A549 (cell line): Measurements from ENCODE around the gene GABRR1. TPM values are rescaled to one million over a fixed set of nuclear protein-coding genes. Genes with fewer than 3 reads are reported as not detected.

Experiments
- ATAC-seq, 2 experiments: fragments of 200-7000 bp in 1 of 2; fragments of >200 bp in 1 of 2; cut with Nextera tagmentation in 1 of 2; cut with Tn5 transposase in 1 of 2; 3 replicates each; pipeline versions ENCODE4 v1.8.0 to v1.9.1; 2018 to 2020; ENCODE audit warnings: mild to moderate bottlenecking in 1 of 2, moderate library complexity in 1 of 2
- CTCF ChIA-PET: fragments of 300-600 bp; sonication (Branson Sonifier 250); formaldehyde crosslinking; extraction: SDS; loops from one replicate; lab custom pipeline; 2021; ENCODE audit warnings: antibody characterized with exemption, inconsistent platforms; lab: Yijun Ruan, JAX
- POLR2A ChIA-PET: fragments of 350-600 bp; formaldehyde crosslinking; extraction: SDS; loops from one replicate; lab custom pipeline; 2021; ENCODE audit warnings: antibody characterized with exemption, inconsistent platforms; lab: Yijun Ruan, JAX
- DNase-seq, 2 experiments: peaks; one replicate each; pipeline versions ENCODE4 v3.0.0 to v3.0.0-alpha.2; 2011 to 2016; ENCODE audit warnings: low read depth in 1 of 2, low spot score in 1 of 2
- FAIRE-seq: peaks from 2 replicates; lab custom pipeline; 2011; peaks lifted over from hg19 to GRCh38; lab: Jason Lieb, UNC
- H3K27ac ChIP-seq, 2 experiments: fragments of >200 bp; sonication (Bioruptor Twin); formaldehyde crosslinking; 3 replicates each; pipeline ENCODE4 v1.5.1; 2016 to 2017
- H3K4me1 ChIP-seq: fragments of >200 bp; sonication (Bioruptor Twin); formaldehyde crosslinking; 3 replicates; pipeline ENCODE4 v1.6.1; 2016
- H3K4me2 ChIP-seq: fragments of >200 bp; sonication (Bioruptor Twin); formaldehyde crosslinking; 3 replicates; pipeline ENCODE4 v1.6.1; 2016
- H3K4me3 ChIP-seq: fragments of >200 bp; sonication (Bioruptor Twin); formaldehyde crosslinking; 3 replicates; pipeline ENCODE4 v1.5.1; 2016
- H3K9me3 ChIP-seq: fragments of >200 bp; sonication (Bioruptor Twin); formaldehyde crosslinking; 3 replicates; pipeline ENCODE4 v1.6.1; 2016
- BHLHE40 ChIP-seq: IDR thresholded peaks from 2 replicates; pipeline ENCODE4 v1.6.1; 2012; ENCODE audit warnings: low read depth, low read length, inconsistent platforms
- CEBPB ChIP-seq, 2 experiments: fragments of >200 bp in 1 of 2; sonication (Bioruptor Twin) in 1 of 2; formaldehyde crosslinking in 1 of 2; IDR thresholded peaks; 2 replicates each; pipeline ENCODE4 v1.6.1; 2012 to 2016
- EHMT2 ChIP-seq: fragments of 200-600 bp; sonication (generic); IDR thresholded peaks from 2 replicates; pipeline ENCODE4 v1.6.1; 2016; ENCODE audit warnings: antibody characterized with exemption, low read depth, mild to moderate bottlenecking, moderate library complexity
- EP300 ChIP-seq, 2 experiments: fragments of >200 bp; sonication (Bioruptor Twin); formaldehyde crosslinking; IDR thresholded peaks; 2 replicates in 1 of 2; 3 replicates in 1 of 2; pipeline ENCODE4 v1.6.1; 2016 to 2017
- HOXB13 ChIP-seq: fragments of 250-450 bp; sonication (Bioruptor Pico); IDR thresholded peaks from 2 replicates; pipeline ENCODE4 v1.5.0; 2020; ENCODE audit warnings: low read depth, mild to moderate bottlenecking, moderate library complexity
- JUNB ChIP-seq: fragments of >200 bp; sonication (Bioruptor Twin); formaldehyde crosslinking; IDR thresholded peaks from 2 replicates; pipeline ENCODE4 v1.6.1; 2016
- MAFK ChIP-seq: fragments of 450-650 bp; IDR thresholded peaks from 2 replicates; pipeline ENCODE4 v1.6.1; 2014; ENCODE audit not compliant: partially characterized antibody
- MYC ChIP-seq: IDR thresholded peaks from 2 replicates; pipeline ENCODE4 v1.6.1; 2012; ENCODE audit warnings: mild to moderate bottlenecking, inconsistent platforms, low read length, improper control_type of control experiment, borderline replicate concordance
- PHF8 ChIP-seq: fragments of 200-600 bp; sonication (generic); IDR thresholded peaks from 2 replicates; pipeline ENCODE4 v1.6.1; 2016; ENCODE audit warnings: low read depth, mild to moderate bottlenecking, antibody characterized with exemption, moderate library complexity, borderline replicate concordance
- POLR2A ChIP-seq: IDR thresholded peaks from 2 replicates; pipeline ENCODE4 v1.6.1; 2012; ENCODE audit warnings: mild to moderate bottlenecking, low read length
- POLR2AphosphoS2 ChIP-seq: conservative IDR thresholded peaks from 2 replicates; pipeline ENCODE4 v1.6.1; 2012; ENCODE audit warnings: low read length, improper control_type of control experiment, inconsistent platforms
- RAD21 ChIP-seq, 2 experiments: fragments of >200 bp in 1 of 2; sonication (Bioruptor Twin) in 1 of 2; formaldehyde crosslinking in 1 of 2; IDR thresholded peaks in 1 of 2; conservative IDR thresholded peaks in 1 of 2; 2 replicates in 1 of 2; 3 replicates in 1 of 2; pipeline ENCODE4 v1.6.1; 2012 to 2018; ENCODE audit warnings: inconsistent platforms in 1 of 2
- RARB ChIP-seq: fragments of 250-450 bp; sonication (Bioruptor Pico); IDR thresholded peaks from 2 replicates; pipeline ENCODE4 v1.8.0; 2021; ENCODE audit warnings: mild to moderate bottlenecking, moderate library complexity
- SMC3 ChIP-seq: fragments of >200 bp; sonication (Bioruptor Twin); formaldehyde crosslinking; IDR thresholded peaks from 3 replicates; pipeline ENCODE4 v1.6.1; 2018; ENCODE audit warnings: inconsistent platforms
- TP53 ChIP-seq: fragments of 250-450 bp; sonication (Bioruptor Pico); IDR thresholded peaks from 2 replicates; pipeline ENCODE4 v1.5.0; 2021; ENCODE audit warnings: mild to moderate bottlenecking, moderate library complexity
- ZFP36 ChIP-seq: fragments of 450-650 bp; IDR thresholded peaks from 2 replicates; pipeline ENCODE4 v1.6.1; 2014; ENCODE audit warnings: borderline replicate concordance; ENCODE audit not compliant: partially characterized antibody
- ZNF302 ChIP-seq: fragments of 250-450 bp; sonication (Bioruptor Pico); IDR thresholded peaks from 2 replicates; pipeline ENCODE4 v1.9.0; 2021; ENCODE audit warnings: inconsistent platforms, mild to moderate bottlenecking, moderate library complexity
- WGBS: methylation state at CpG from one replicate; pipeline ENCODE4 v1.1.6; 2017; ENCODE audit errors: missing lambda C conversion rate; 5-methylcytosine and 5-hydroxymethylcytosine counted together
- polyA plus RNA-seq, 4 experiments: library from polyadenylated mRNA; depleted of rRNA in 3 of 4; stranded (reverse); fragments of >200 nt; fragmentation: RNase III in 1 of 4; extraction: RNeasy Plus Mini Kit Qiagen cat#74134 plus additional on column Dnase treatment in 1 of 4; gene quantifications; 2 replicates in 3 of 4; 3 replicates in 1 of 4; pipeline ENCODE4 v1.2.3, GENCODE V29; 2011 to 2017
- TF ChIP-seq, protein P1 (sequence below): fragments of 450-650 bp; IDR thresholded peaks from 2 replicates; pipeline ENCODE4 v1.6.1; 2014; ENCODE audit warnings: antibody characterized with exemption
- TF ChIP-seq, protein P2 (sequence below): IDR thresholded peaks from 2 replicates; pipeline ENCODE4 v1.6.1; 2012
- TF ChIP-seq, protein P3 (sequence below): IDR thresholded peaks from 2 replicates; pipeline ENCODE4 v1.6.1; 2012
- TF ChIP-seq, protein P4 (sequence below): fragments of >200 bp; sonication (Bioruptor Twin); formaldehyde crosslinking; IDR thresholded peaks from 2 replicates; pipeline ENCODE4 v1.6.1; 2016

Gene GABRR1
- polyA plus RNA-seq, 2 of the 4 experiments (the other 2 are of a cell fraction): not detected

DNA sequence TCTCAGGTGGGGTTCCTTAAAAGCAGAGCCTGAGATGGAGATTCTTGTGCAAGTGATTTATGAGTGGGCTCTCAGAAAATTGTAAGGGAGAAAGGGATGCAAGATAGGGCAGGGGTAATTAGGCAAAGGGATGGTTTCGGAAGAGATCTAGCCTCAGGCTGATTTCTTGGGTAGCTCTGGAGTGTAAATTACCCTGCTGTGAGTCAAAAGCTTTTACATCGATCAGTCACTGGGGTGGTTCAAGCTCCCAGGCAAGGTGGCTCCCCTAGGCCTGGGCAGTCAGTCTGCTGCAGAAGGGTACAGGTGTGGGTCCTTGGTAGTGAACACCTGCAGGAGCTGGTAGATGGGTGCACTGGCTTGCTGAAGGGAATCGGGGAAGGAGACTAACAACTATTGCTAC, 82.4 kb downstream of the GABRR1 start:
- DNase-seq: no peak
- H3K9me3 ChIP-seq: no peaks in the 10 kb centered on the region
- CTCF ChIA-PET: interaction anchor here (1.2 to 1.3 kb wide), 3 partner anchors 11 to 475 kb away, joined by 3 to 5 read pairs (median 4); no protein-coding TSS in a partner anchor
- H3K27ac ChIP-seq: no peak overlapping the region
- TF ChIP-seq JUNB (no peak), ZFP36 (no peak), MYC (no peak), POLR2A (no peak), BHLHE40 (no peak), MAFK (no peak), HOXB13 (no peak), TP53 (no peak), POLR2AphosphoS2 (no peak), CEBPB (IDR thresholded peaks at IDR 0.05) (no peak), RAD21 (conservative IDR thresholded peaks at IDR 0.05 in 1 of 2, IDR thresholded peaks at IDR 0.05 in 1 of 2) (no peak), PHF8 (no peak), EP300 (IDR thresholded peaks at IDR 0.05) (no peak)
- TF ChIP-seq, protein P1, sequence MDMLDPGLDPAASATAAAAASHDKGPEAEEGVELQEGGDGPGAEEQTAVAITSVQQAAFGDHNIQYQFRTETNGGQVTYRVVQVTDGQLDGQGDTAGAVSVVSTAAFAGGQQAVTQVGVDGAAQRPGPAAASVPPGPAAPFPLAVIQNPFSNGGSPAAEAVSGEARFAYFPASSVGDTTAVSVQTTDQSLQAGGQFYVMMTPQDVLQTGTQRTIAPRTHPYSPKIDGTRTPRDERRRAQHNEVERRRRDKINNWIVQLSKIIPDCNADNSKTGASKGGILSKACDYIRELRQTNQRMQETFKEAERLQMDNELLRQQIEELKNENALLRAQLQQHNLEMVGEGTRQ: no peak
- TF ChIP-seq, protein P2, sequence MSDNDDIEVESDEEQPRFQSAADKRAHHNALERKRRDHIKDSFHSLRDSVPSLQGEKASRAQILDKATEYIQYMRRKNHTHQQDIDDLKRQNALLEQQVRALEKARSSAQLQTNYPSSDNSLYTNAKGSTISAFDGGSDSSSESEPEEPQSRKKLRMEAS: no peak
- TF ChIP-seq, protein P3, sequence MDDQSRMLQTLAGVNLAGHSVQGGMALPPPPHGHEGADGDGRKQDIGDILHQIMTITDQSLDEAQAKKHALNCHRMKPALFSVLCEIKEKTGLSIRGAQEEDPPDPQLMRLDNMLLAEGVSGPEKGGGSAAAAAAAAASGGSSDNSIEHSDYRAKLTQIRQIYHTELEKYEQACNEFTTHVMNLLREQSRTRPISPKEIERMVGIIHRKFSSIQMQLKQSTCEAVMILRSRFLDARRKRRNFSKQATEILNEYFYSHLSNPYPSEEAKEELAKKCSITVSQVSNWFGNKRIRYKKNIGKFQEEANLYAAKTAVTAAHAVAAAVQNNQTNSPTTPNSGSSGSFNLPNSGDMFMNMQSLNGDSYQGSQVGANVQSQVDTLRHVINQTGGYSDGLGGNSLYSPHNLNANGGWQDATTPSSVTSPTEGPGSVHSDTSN: no peak
- 94% methylated on average over 3 of the region's 3 CpGs for WGBS
- no peak overlapping the region for H3K4me3 ChIP-seq
- ATAC-seq: no peak
- peaks cover 12% of the 10 kb centered on the region for H3K4me1 ChIP-seq
- no peak overlapping the region for H3K4me2 ChIP-seq
- POLR2A ChIA-PET: no interaction called here
- FAIRE-seq: no peak

DNA sequence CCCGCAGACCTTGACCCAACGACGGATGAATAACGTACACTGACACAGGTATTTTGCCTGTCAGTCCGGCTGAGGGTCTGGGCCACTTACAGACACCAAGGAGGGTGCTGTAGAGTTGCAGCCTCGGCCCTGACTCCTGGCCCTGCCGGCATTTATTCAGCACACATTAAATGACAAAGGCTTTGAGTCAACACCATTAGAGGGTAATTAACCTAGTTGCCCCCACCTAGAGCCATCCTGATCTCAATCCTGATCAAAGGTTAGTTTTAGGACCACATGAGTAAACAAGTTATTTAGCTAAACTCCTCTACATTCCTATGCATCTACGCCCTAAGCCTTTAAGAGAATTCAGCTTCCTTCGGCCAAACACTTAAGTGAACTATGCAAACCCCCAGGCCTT, 83.2 kb downstream of the GABRR1 start:
- ATAC-seq: no peak
- POLR2A ChIA-PET: no interaction called here
- no peak overlapping the region for H3K4me3 ChIP-seq
- no peak for DNase-seq
- TF ChIP-seq, protein P2: no peak
- no peak for TF ChIP-seq SMC3
- TF ChIP-seq, protein P4, sequence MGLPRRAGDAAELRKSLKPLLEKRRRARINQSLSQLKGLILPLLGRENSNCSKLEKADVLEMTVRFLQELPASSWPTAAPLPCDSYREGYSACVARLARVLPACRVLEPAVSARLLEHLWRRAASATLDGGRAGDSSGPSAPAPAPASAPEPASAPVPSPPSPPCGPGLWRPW: no peak
- no peak for TF ChIP-seq EHMT2
- no peak for TF ChIP-seq ZNF302
- no peak for TF ChIP-seq BHLHE40
- TF ChIP-seq RARB (CRISPR knock-in tag): no peak
- H3K4me1 ChIP-seq: peaks cover 5% of the 10 kb centered on the region
- 86% methylated on average over 9 of the region's 9 CpGs for WGBS
- CTCF ChIA-PET: interaction anchor here (1.2 to 1.3 kb wide), 3 partner anchors 11 to 476 kb away, joined by 3 to 5 read pairs (median 4); no protein-coding TSS in a partner anchor
- no peak overlapping the region for H3K4me2 ChIP-seq
- no peaks in the 10 kb centered on the region for H3K9me3 ChIP-seq
- no peak overlapping the region for H3K27ac ChIP-seq
- no peak for FAIRE-seq

DNA sequence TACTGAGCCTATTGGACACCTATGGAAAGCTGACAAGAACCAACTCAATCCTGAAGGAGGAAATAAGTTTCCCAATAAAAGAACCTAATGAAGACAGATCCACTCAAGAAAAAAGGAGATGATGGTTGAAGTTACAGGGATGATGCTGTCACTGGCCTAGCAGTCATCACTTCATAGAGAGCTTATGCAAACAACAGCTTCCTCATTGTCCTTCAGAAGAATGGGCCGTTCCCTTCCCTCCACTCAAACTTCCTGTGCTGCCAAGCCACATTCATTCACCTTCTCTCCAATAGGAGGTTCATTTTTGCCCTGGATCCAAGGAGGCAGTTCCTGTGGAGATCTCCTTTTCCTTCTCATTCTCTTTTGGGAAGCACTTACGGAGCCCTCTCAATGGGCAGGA, 85.1 kb downstream of the GABRR1 start:
- WGBS: 67% methylated on average over 2 of the region's 2 CpGs
- POLR2A ChIA-PET: no interaction called here
- CTCF ChIA-PET: interaction anchor here (1.4 kb wide), 2 partner anchors 8 to 150 kb away, joined by 3 read pairs; no protein-coding TSS in a partner anchor
- Histone ChIP-seq H3K4me3 (no peak overlapping the region), H3K4me1 (no peaks in the 10 kb centered on the region), H3K9me3 (no peaks in the 10 kb centered on the region), H3K27ac (no peak overlapping the region), H3K4me2 (no peak overlapping the region)
- no peak for TF ChIP-seq TP53
- no peak for DNase-seq
- no peak for ATAC-seq
- FAIRE-seq: no peak
